Esophagus squamous epithelium (tissue), 5 donors: ENCODE data around the gene KLF11. TPM values are rescaled to one million over a fixed set of nuclear protein-coding genes. Genes with fewer than 3 reads are reported as not detected.

ENCODE experiments used
- DNase-seq: peaks from one replicate; lab custom pipeline; 2025; lab: John Stamatoyannopoulos, UW
- H3K27ac ChIP-seq, 4 donors: fragments of 200-600 bp; sonication (generic); one replicate each; pipeline ENCODE4 v1.5.1; 2016 to 2019; ENCODE audit warnings: mild to moderate bottlenecking in 1 of 4
- H3K27me3 ChIP-seq, 4 donors: fragments of 200-600 bp; sonication (generic); 1 replicate in 3 of 4; 2 replicates in 1 of 4; pipeline versions ENCODE4 v1.5.1 to v1.6.0; 2017 to 2021; ENCODE audit warnings: antibody characterized with exemption in 1 of 4
- H3K36me3 ChIP-seq, 3 donors: fragments of 200-600 bp; sonication (generic); one replicate each; pipeline ENCODE4 v1.5.1; 2016 to 2019
- H3K4me1 ChIP-seq, 3 donors: fragments of 200-600 bp; sonication (generic); one replicate each; pipeline ENCODE4 v1.5.1; 2017 to 2019
- H3K4me3 ChIP-seq, 4 donors: fragments of 200-600 bp; sonication (generic); 1 replicate in 3 of 4; 2 replicates in 1 of 4; pipeline ENCODE4 v1.5.1; 2016 to 2019; ENCODE audit warnings: mild to moderate bottlenecking in 2 of 4, moderate library complexity in 1 of 4
- H3K9me3 ChIP-seq, 3 donors: fragments of 200-600 bp; sonication (generic); one replicate each; pipeline ENCODE4 v1.5.1; 2016 to 2019
- POLR2A ChIP-seq, 4 donors: fragments of 450-650 bp; IDR thresholded peaks; one replicate each; pipeline ENCODE4 v1.6.1; 2017; ENCODE audit warnings: antibody characterized with exemption in 4 of 4, mild to moderate bottlenecking in 4 of 4, moderate library complexity in 3 of 4
- WGBS, 2 donors: methylation state at CpG; one replicate each; pipeline ENCODE4 v1.1.5; 2018; 5-methylcytosine and 5-hydroxymethylcytosine counted together
- intact Hi-C: fragments of 100-400 bp; cut with DNase I; formaldehyde crosslinking; loops from one replicate; pipeline ENCODE4 v1.15.0; 2022
- total RNA-seq, 4 donors: library from RNA; depleted of rRNA; stranded (reverse); fragments of >200 nt; gene quantifications; one replicate each; pipeline ENCODE4 v1.1.0, GENCODE V29; 2016
- TF ChIP-seq, protein P1 (sequence below), 6 experiments: fragments of 450-650 bp in 4 of 6; fragments of 200-600 bp in 2 of 6; sonication (generic) in 2 of 6; IDR thresholded peaks; one replicate each; pipeline ENCODE4 v1.5.1; 2016 to 2019; ENCODE audit warnings: antibody characterized with exemption in 6 of 6, mild to moderate bottlenecking in 4 of 6, moderate library complexity in 4 of 6
- donor health status: DM: yes; HTN: yes; CAD: no.

KLF11 gene
- total RNA-seq, 4 donors from 2014 or later = 2.2 to 13.2 (median 8.2) TPM

DNA sequence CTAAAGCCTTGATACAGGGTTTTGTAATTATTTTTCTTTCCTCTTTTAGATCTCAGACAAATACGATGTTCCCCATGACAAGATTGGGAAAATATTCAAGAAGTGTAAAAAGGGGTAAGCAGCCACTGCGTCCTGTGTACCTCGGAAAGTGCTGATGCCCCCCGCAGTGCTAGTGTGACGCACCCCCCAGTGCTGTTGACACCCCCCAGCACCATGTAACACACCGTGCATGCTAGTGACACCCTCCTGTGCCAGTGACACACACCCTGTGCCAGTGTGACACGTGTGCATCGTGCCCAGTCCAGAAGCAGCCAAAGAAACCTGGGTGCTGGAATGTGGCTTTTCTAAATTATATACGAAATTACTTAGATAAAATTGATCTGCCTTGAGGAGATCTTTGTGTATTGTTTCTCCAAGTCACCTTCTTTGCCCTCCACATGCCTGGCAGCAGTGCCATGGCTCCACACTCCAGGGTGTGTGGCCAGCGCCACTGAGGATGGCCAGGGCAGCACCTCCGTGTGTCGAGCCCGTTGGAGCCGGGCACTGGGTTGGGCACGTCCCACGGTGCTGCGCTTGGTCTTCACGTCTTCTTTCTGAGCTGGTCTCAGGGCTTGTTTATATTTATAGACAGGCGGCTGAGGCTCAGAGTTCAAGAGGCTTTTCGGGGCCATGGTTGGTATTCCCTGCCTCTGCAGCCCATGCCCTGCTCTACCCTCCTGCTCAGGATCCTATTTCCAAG, 44.3 kb upstream of the KLF11 start:
- no peak overlapping the region for H3K27ac ChIP-seq
- H3K36me3 ChIP-seq = peaks cover 0 to 92% (median 5%) of the 10 kb centered on the region in 3 donors
- intact Hi-C loops = no loop called here
- no peaks in the 10 kb centered on the region for H3K9me3 ChIP-seq
- 90% methylated on average over 15 to 20 of the region's 20 CpGs for WGBS, 2 donors
- no peak for DNase-seq
- no peak overlapping the region for H3K4me3 ChIP-seq
- H3K4me1 ChIP-seq = peaks cover 0 to 6% (median 3%) of the 10 kb centered on the region in 3 donors
- no peak for TF ChIP-seq POLR2A (IDR thresholded peaks at IDR 0.05)
- TF ChIP-seq, protein P1, sequence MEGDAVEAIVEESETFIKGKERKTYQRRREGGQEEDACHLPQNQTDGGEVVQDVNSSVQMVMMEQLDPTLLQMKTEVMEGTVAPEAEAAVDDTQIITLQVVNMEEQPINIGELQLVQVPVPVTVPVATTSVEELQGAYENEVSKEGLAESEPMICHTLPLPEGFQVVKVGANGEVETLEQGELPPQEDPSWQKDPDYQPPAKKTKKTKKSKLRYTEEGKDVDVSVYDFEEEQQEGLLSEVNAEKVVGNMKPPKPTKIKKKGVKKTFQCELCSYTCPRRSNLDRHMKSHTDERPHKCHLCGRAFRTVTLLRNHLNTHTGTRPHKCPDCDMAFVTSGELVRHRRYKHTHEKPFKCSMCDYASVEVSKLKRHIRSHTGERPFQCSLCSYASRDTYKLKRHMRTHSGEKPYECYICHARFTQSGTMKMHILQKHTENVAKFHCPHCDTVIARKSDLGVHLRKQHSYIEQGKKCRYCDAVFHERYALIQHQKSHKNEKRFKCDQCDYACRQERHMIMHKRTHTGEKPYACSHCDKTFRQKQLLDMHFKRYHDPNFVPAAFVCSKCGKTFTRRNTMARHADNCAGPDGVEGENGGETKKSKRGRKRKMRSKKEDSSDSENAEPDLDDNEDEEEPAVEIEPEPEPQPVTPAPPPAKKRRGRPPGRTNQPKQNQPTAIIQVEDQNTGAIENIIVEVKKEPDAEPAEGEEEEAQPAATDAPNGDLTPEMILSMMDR (IDR thresholded peaks at IDR 0.05) = no peak
- H3K27me3 ChIP-seq = no peaks in the 10 kb centered on the region

DNA sequence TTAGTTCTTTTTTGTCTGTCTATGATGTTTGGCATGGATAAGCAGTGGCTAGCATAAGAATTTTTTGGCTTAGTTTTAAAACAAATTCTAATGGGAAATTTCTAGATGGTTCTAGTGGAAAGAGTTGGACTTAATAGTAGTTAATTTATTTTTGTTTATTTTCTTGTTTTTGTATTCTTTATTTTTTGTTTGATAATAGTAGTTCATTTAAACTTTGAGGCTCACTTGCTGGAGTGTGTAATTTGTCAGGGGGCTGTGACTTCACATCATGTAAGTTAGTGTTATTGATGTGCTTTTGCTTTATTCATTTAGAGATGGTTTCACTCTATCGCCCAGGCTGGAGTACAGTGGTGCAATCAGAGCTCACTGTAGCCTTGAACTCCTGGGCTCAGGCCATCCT, 43.7 kb upstream of the KLF11 start:
- Histone ChIP-seq H3K4me3 (no peak overlapping the region), H3K27me3 (no peaks in the 10 kb centered on the region), H3K9me3 (no peaks in the 10 kb centered on the region), H3K4me1 (no peaks in the 10 kb centered on the region), H3K27ac (no peak overlapping the region), H3K36me3 (peaks cover 0 to 86% (median 0%) of the 10 kb centered on the region in 3 donors)
- DNase-seq = no peak
- 92 to 100% methylated on average over 1 of the region's 1 CpG for WGBS, 2 donors
- intact Hi-C loops = no loop called here
- TF ChIP-seq, protein P1 (IDR thresholded peaks at IDR 0.05) = no peak
- no peak for TF ChIP-seq POLR2A (IDR thresholded peaks at IDR 0.05)

DNA sequence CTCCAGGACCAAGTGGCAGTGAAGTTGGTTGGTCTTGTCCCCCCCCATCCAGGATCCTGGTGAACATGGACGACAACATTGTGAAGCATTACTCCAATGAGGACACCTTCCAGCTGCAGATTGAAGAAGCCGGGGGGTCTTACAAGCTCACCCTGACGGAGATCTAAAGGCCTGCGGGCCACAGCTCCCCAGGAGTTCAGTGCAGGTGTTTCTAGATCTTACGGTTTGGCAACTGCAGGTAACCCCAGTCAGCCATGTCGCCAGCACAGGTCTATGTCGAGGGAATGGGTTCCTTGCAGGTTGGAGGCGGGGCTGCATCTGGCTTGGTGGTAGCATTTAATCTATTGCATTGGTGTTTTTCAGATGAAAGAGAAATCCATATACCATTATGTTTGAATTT, 42.8 kb upstream of the KLF11 start:
- WGBS, 2 donors = 88 to 91% methylated on average over 6 to 8 of the region's 8 CpGs
- H3K27ac ChIP-seq = no peak overlapping the region
- DNase-seq = no peak
- intact Hi-C loops = no loop called here
- TF ChIP-seq, protein P1 (IDR thresholded peaks at IDR 0.05) = no peak
- no peak for TF ChIP-seq POLR2A (IDR thresholded peaks at IDR 0.05)
- H3K4me3 ChIP-seq = no peak overlapping the region
- H3K4me1 ChIP-seq = no peaks in the 10 kb centered on the region
- peaks cover 0 to 77% (median 0%) of the 10 kb centered on the region in 3 donors for H3K36me3 ChIP-seq
- no peaks in the 10 kb centered on the region for H3K9me3 ChIP-seq
- H3K27me3 ChIP-seq = no peaks in the 10 kb centered on the region

DNA sequence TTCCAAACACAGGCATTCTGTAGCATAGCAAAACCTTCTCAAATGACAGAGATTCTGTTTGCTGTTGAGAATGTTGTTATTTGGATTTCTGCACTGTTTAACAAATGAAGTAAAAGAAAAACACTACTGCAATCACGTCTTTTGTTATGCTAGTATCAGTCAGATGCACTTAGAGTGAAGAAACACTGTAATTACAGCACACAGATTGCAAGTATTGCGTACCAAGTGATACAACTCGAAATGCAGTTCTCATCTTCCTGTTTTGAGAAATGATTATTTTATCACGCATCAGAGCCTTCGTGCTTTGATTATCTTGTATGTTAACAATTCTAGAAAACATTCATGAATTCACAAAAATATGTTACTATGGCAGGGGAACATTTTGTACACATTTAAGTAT, 41.8 kb upstream of the KLF11 start:
- Histone ChIP-seq H3K27ac (no peak overlapping the region), H3K4me3 (no peak overlapping the region), H3K4me1 (peaks cover under 1 to 8% (median 2%) of the 10 kb centered on the region in 3 donors), H3K27me3 (no peaks in the 10 kb centered on the region), H3K9me3 (no peaks in the 10 kb centered on the region), H3K36me3 (peaks cover 0 to 67% (median 0%) of the 10 kb centered on the region in 3 donors)
- intact Hi-C loops = no loop called here
- TF ChIP-seq, protein P1 (IDR thresholded peaks at IDR 0.05) = no peak
- TF ChIP-seq POLR2A (IDR thresholded peaks at IDR 0.05) = no peak
- no peak for DNase-seq
- WGBS, 2 donors = 75 to 82% methylated on average over 5 of the region's 5 CpGs

DNA sequence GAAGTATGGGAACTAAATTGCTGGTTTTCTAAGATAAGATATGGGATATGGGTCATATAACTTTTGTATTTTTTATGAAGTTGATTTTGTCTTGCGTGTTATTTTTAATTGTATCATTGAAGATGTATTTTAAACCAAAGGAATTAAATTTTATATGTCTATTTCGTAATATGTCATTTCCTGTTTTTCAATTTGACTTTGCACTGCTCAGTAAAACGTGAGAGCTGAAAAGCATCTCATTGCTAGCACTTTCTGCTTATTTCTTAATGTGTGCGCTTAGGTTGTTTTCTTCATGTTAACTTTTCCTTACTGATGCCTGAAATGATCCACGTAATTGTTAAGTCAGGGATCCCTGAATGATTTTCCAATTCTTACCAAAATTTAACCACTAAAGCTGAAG, 41.2 kb upstream of the KLF11 start:
- H3K27me3 ChIP-seq = no peaks in the 10 kb centered on the region
- H3K9me3 ChIP-seq = no peaks in the 10 kb centered on the region
- WGBS, 2 donors = 77 to 78% methylated on average over 5 of the region's 5 CpGs
- DNase-seq = no peak
- intact Hi-C loops = no loop called here
- H3K4me1 ChIP-seq = peaks cover 5 to 13% (median 6%) of the 10 kb centered on the region in 3 donors
- TF ChIP-seq POLR2A (IDR thresholded peaks at IDR 0.05) = no peak
- TF ChIP-seq, protein P1 (IDR thresholded peaks at IDR 0.05) = no peak
- no peak overlapping the region for H3K4me3 ChIP-seq
- no peak overlapping the region for H3K27ac ChIP-seq
- peaks cover 0 to 61% (median 0%) of the 10 kb centered on the region in 3 donors for H3K36me3 ChIP-seq
